A549 (cell line): ENCODE measurements around the gene HTR2A. TPM values are rescaled to one million over a fixed set of nuclear protein-coding genes. Genes with fewer than 3 reads are reported as not detected.

Experiments
- ATAC-seq, 2 experiments: fragments of 200-7000 bp in 1 of 2; fragments of >200 bp in 1 of 2; cut with Nextera tagmentation in 1 of 2; cut with Tn5 transposase in 1 of 2; 3 replicates each; pipeline versions ENCODE4 v1.8.0 to v1.9.1; 2018 to 2020; ENCODE audit warnings: mild to moderate bottlenecking in 1 of 2, moderate library complexity in 1 of 2
- CTCF ChIA-PET: fragments of 300-600 bp; sonication (Branson Sonifier 250); formaldehyde crosslinking; extraction: SDS; loops from one replicate; lab custom pipeline; 2021; ENCODE audit warnings: antibody characterized with exemption, inconsistent platforms; lab: Yijun Ruan, JAX
- POLR2A ChIA-PET: fragments of 350-600 bp; formaldehyde crosslinking; extraction: SDS; loops from one replicate; lab custom pipeline; 2021; ENCODE audit warnings: antibody characterized with exemption, inconsistent platforms; lab: Yijun Ruan, JAX
- DNase-seq, 2 experiments: peaks; one replicate each; pipeline versions ENCODE4 v3.0.0 to v3.0.0-alpha.2; 2011 to 2016; ENCODE audit warnings: low read depth in 1 of 2, low spot score in 1 of 2
- FAIRE-seq: peaks from 2 replicates; lab custom pipeline; 2011; peaks lifted over from hg19 to GRCh38; lab: Jason Lieb, UNC
- H3K27ac ChIP-seq, 2 experiments: fragments of >200 bp; sonication (Bioruptor Twin); formaldehyde crosslinking; 3 replicates each; pipeline ENCODE4 v1.5.1; 2016 to 2017
- H3K4me1 ChIP-seq: fragments of >200 bp; sonication (Bioruptor Twin); formaldehyde crosslinking; 3 replicates; pipeline ENCODE4 v1.6.1; 2016
- H3K4me2 ChIP-seq: fragments of >200 bp; sonication (Bioruptor Twin); formaldehyde crosslinking; 3 replicates; pipeline ENCODE4 v1.6.1; 2016
- H3K4me3 ChIP-seq: fragments of >200 bp; sonication (Bioruptor Twin); formaldehyde crosslinking; 3 replicates; pipeline ENCODE4 v1.5.1; 2016
- H3K9me3 ChIP-seq: fragments of >200 bp; sonication (Bioruptor Twin); formaldehyde crosslinking; 3 replicates; pipeline ENCODE4 v1.6.1; 2016
- CHD4 ChIP-seq: fragments of 200-600 bp; sonication (generic); IDR thresholded peaks from 2 replicates; pipeline ENCODE4 v1.6.1; 2016; ENCODE audit warnings: antibody characterized with exemption, mild to moderate bottlenecking, borderline replicate concordance
- CTCF ChIP-seq: fragments of >200 bp; sonication (Bioruptor Twin); formaldehyde crosslinking; IDR thresholded peaks from 3 replicates; pipeline ENCODE4 v1.5.1; 2016
- EHF ChIP-seq: fragments of 250-450 bp; sonication (Bioruptor Pico); IDR thresholded peaks from 2 replicates; pipeline ENCODE4 v1.5.0; 2020; ENCODE audit warnings: mild to moderate bottlenecking
- EHMT2 ChIP-seq: fragments of 200-600 bp; sonication (generic); IDR thresholded peaks from 2 replicates; pipeline ENCODE4 v1.6.1; 2016; ENCODE audit warnings: antibody characterized with exemption, low read depth, mild to moderate bottlenecking, moderate library complexity
- EP300 ChIP-seq, 2 experiments: fragments of >200 bp; sonication (Bioruptor Twin); formaldehyde crosslinking; IDR thresholded peaks; 2 replicates in 1 of 2; 3 replicates in 1 of 2; pipeline ENCODE4 v1.6.1; 2016 to 2017
- GATA3 ChIP-seq: IDR thresholded peaks from 2 replicates; pipeline ENCODE4 v1.6.1; 2012; ENCODE audit warnings: borderline replicate concordance
- HEYL ChIP-seq: fragments of 250-450 bp; sonication (Bioruptor Pico); IDR thresholded peaks from 2 replicates; pipeline ENCODE4 v1.8.0; 2021; ENCODE audit warnings: mild to moderate bottlenecking, moderate library complexity
- HMGXB4 ChIP-seq: fragments of 250-450 bp; sonication (Bioruptor Pico); IDR thresholded peaks from 2 replicates; pipeline ENCODE4 v1.5.0; 2021; ENCODE audit warnings: mild to moderate bottlenecking, moderate library complexity, borderline replicate concordance
- HOXA7 ChIP-seq: fragments of 250-450 bp; sonication (Bioruptor Pico); IDR thresholded peaks from 2 replicates; pipeline ENCODE4 v1.5.0; 2020; ENCODE audit warnings: mild to moderate bottlenecking, moderate library complexity
- HOXB13 ChIP-seq: fragments of 250-450 bp; sonication (Bioruptor Pico); IDR thresholded peaks from 2 replicates; pipeline ENCODE4 v1.5.0; 2020; ENCODE audit warnings: low read depth, mild to moderate bottlenecking, moderate library complexity
- MAFK ChIP-seq: fragments of 450-650 bp; IDR thresholded peaks from 2 replicates; pipeline ENCODE4 v1.6.1; 2014; ENCODE audit not compliant: partially characterized antibody
- MYC ChIP-seq: IDR thresholded peaks from 2 replicates; pipeline ENCODE4 v1.6.1; 2012; ENCODE audit warnings: mild to moderate bottlenecking, inconsistent platforms, low read length, improper control_type of control experiment, borderline replicate concordance
- NFE2L2 ChIP-seq: fragments of 150-350 bp; conservative IDR thresholded peaks from 2 replicates; pipeline ENCODE4 v1.6.1; 2014; ENCODE audit warnings: low read length
- POLR2A ChIP-seq: IDR thresholded peaks from 2 replicates; pipeline ENCODE4 v1.6.1; 2012; ENCODE audit warnings: mild to moderate bottlenecking, low read length
- POLR2AphosphoS2 ChIP-seq: conservative IDR thresholded peaks from 2 replicates; pipeline ENCODE4 v1.6.1; 2012; ENCODE audit warnings: low read length, improper control_type of control experiment, inconsistent platforms
- RNF2 ChIP-seq: fragments of 200-600 bp; sonication (generic); IDR thresholded peaks from 2 replicates; pipeline ENCODE4 v1.6.1; 2016; ENCODE audit warnings: low read depth, mild to moderate bottlenecking, antibody characterized with exemption, moderate library complexity, borderline replicate concordance
- SMC3 ChIP-seq: fragments of >200 bp; sonication (Bioruptor Twin); formaldehyde crosslinking; IDR thresholded peaks from 3 replicates; pipeline ENCODE4 v1.6.1; 2018; ENCODE audit warnings: inconsistent platforms
- ZFP36 ChIP-seq: fragments of 450-650 bp; IDR thresholded peaks from 2 replicates; pipeline ENCODE4 v1.6.1; 2014; ENCODE audit warnings: borderline replicate concordance; ENCODE audit not compliant: partially characterized antibody
- WGBS: methylation state at CpG from one replicate; pipeline ENCODE4 v1.1.6; 2017; ENCODE audit errors: missing lambda C conversion rate; 5-methylcytosine and 5-hydroxymethylcytosine counted together
- polyA plus RNA-seq, 4 experiments: library from polyadenylated mRNA; depleted of rRNA in 3 of 4; stranded (reverse); fragments of >200 nt; fragmentation: RNase III in 1 of 4; extraction: RNeasy Plus Mini Kit Qiagen cat#74134 plus additional on column Dnase treatment in 1 of 4; gene quantifications; 2 replicates in 3 of 4; 3 replicates in 1 of 4; pipeline ENCODE4 v1.2.3, GENCODE V29; 2011 to 2017
- TF ChIP-seq, protein P1 (sequence below): IDR thresholded peaks from 2 replicates; pipeline ENCODE4 v1.6.1; 2012; ENCODE audit warnings: low read depth, borderline replicate concordance
- TF ChIP-seq, protein P2 (sequence below): fragments of 200-600 bp; sonication (generic); IDR thresholded peaks from 2 replicates; pipeline ENCODE4 v1.6.1; 2016; ENCODE audit warnings: antibody characterized with exemption, mild to moderate bottlenecking, moderate library complexity
- TF ChIP-seq, protein P3 (sequence below): IDR thresholded peaks from 2 replicates; pipeline ENCODE4 v1.6.1; 2012
- TF ChIP-seq, protein P4 (sequence below): IDR thresholded peaks from 2 replicates; pipeline ENCODE4 v1.6.1; 2012

The HTR2A gene
- polyA plus RNA-seq, 2 of the 4 experiments (the other 2 are of a cell fraction), result not detected

- CTCF ChIA-PET, result no interaction called here
- no peak overlapping the region for H3K4me2 ChIP-seq
Observed at GRCh38 chr13:46846726-46847125, 50.1 kb downstream of the HTR2A start.

DNA sequence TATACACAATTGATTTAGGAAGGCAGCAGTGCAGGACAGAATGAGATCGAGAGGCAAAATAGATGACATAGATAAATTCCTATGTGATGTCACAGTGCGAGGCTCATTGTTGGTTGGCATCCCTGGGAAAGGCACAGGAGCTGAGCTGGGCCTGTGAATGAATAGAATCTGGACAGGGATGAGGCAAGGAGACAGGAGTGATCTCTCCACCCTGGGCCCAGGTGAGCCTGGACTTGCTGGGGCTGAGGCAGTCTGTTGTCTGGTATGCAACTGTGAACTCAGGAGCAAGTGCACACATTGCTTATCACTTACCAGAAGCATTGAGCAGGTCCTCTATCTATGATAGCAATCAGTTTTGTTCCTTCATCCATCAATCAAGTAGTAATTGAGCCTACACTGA lies 51.7 kb downstream of the HTR2A start:
- 58% methylated on average over 2 of the region's 2 CpGs for WGBS
- ChIA-PET POLR2A (no interaction called here), CTCF (no interaction called here)
- H3K9me3 ChIP-seq, result no peaks in the 10 kb centered on the region
- no peak overlapping the region for H3K4me2 ChIP-seq
- ATAC-seq (no peak), FAIRE-seq (no peak), DNase-seq (no peak)
- TF ChIP-seq EHMT2 (no peak), MYC (no peak), GATA3 (no peak), POLR2A (no peak), NFE2L2 (no peak), POLR2AphosphoS2 (no peak), HOXB13 (no peak), SMC3 (no peak), EHF (CRISPR knock-in tag) (no peak), HEYL (CRISPR knock-in tag) (no peak), HOXA7 (CRISPR knock-in tag) (no peak), HMGXB4 (CRISPR knock-in tag) (no peak), CHD4 (no peak), ZFP36 (no peak)
- TF ChIP-seq, protein P1, sequence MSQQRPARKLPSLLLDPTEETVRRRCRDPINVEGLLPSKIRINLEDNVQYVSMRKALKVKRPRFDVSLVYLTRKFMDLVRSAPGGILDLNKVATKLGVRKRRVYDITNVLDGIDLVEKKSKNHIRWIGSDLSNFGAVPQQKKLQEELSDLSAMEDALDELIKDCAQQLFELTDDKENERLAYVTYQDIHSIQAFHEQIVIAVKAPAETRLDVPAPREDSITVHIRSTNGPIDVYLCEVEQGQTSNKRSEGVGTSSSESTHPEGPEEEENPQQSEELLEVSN, result no peak
- TF ChIP-seq, protein P2, sequence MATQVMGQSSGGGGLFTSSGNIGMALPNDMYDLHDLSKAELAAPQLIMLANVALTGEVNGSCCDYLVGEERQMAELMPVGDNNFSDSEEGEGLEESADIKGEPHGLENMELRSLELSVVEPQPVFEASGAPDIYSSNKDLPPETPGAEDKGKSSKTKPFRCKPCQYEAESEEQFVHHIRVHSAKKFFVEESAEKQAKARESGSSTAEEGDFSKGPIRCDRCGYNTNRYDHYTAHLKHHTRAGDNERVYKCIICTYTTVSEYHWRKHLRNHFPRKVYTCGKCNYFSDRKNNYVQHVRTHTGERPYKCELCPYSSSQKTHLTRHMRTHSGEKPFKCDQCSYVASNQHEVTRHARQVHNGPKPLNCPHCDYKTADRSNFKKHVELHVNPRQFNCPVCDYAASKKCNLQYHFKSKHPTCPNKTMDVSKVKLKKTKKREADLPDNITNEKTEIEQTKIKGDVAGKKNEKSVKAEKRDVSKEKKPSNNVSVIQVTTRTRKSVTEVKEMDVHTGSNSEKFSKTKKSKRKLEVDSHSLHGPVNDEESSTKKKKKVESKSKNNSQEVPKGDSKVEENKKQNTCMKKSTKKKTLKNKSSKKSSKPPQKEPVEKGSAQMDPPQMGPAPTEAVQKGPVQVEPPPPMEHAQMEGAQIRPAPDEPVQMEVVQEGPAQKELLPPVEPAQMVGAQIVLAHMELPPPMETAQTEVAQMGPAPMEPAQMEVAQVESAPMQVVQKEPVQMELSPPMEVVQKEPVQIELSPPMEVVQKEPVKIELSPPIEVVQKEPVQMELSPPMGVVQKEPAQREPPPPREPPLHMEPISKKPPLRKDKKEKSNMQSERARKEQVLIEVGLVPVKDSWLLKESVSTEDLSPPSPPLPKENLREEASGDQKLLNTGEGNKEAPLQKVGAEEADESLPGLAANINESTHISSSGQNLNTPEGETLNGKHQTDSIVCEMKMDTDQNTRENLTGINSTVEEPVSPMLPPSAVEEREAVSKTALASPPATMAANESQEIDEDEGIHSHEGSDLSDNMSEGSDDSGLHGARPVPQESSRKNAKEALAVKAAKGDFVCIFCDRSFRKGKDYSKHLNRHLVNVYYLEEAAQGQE, result no peak
- TF ChIP-seq, protein P3, sequence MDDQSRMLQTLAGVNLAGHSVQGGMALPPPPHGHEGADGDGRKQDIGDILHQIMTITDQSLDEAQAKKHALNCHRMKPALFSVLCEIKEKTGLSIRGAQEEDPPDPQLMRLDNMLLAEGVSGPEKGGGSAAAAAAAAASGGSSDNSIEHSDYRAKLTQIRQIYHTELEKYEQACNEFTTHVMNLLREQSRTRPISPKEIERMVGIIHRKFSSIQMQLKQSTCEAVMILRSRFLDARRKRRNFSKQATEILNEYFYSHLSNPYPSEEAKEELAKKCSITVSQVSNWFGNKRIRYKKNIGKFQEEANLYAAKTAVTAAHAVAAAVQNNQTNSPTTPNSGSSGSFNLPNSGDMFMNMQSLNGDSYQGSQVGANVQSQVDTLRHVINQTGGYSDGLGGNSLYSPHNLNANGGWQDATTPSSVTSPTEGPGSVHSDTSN, result no peak
- H3K4me1 ChIP-seq, result no peaks in the 10 kb centered on the region
- no peak overlapping the region for H3K4me3 ChIP-seq
- no peak overlapping the region for H3K27ac ChIP-seq

More at GRCh38 chr13:46846726-46847125, 50.1 kb downstream of the HTR2A start:
- FAIRE-seq, result no peak
- ATAC-seq, result no peak
- H3K9me3 ChIP-seq, result no peaks in the 10 kb centered on the region
- no peak for TF ChIP-seq RNF2
- TF ChIP-seq CTCF, result no peak
- TF ChIP-seq, protein P4, sequence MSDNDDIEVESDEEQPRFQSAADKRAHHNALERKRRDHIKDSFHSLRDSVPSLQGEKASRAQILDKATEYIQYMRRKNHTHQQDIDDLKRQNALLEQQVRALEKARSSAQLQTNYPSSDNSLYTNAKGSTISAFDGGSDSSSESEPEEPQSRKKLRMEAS, result no peak
- no peak for TF ChIP-seq MAFK
- no peak for TF ChIP-seq EP300 (IDR thresholded peaks at IDR 0.05)
- no peak overlapping the region for H3K27ac ChIP-seq
- POLR2A ChIA-PET, result no interaction called here
- H3K4me3 ChIP-seq, result no peak overlapping the region
- WGBS, result 13% methylated on average over 2 of the region's 2 CpGs
- no peak for DNase-seq
- H3K4me1 ChIP-seq, result no peaks in the 10 kb centered on the region
